NCI-H146 (cell line): Measurements from ENCODE around the gene IL23A.
A peak's percentile ranks its signal among the peaks of the same experiment; 100 is the strongest.
"Not testable (repeated sequence)": the region's sequence is repeated elsewhere in the genome, so short reads cannot be mapped to it uniquely, and the experiment has no call there.

Experiments used
- DNase-seq: peaks from one replicate; lab custom pipeline; 2025; lab: John Stamatoyannopoulos, UW

IL23A gene

DNA sequence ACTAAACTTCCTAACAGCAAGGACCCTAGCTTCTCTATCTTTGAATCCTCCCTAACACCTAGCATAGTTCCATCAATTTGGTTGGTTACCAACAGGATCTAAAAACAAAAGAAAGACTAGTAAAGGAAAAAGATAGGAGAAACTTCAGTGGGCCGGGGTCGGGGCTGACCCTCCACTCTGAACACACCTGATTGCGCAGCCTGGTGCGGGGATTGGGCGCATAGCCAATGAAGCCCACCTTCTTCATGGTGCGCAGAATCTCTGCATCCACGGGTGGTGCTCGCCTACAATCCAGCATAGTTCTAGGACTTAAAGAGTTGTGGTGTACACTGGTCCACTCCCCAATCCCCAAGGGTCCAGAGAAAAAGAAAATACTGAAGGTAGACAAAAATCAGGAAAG is 12.6 kb upstream of the IL23A start:
- no peak for DNase-seq

DNA sequence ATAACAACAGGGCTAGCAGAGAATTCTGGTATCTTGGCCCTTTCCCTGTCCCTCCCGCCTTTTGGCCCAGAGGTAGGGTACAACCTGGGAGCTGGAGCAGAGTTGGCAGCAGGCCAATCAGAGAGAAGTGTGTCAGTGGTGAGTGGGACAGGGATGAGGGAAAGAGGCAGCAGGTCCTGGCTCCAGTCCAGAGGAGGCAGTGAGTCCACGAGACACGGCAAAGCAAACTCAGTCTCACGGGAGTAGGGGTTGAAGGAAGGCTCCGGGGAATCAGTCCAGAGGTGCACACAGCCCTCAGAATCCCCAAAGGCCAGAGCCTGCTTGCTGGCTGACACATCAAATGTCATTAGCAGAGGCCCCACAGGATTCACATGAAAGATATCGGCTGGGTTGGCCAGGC is 12.2 kb upstream of the IL23A start:
- no peak for DNase-seq

DNA sequence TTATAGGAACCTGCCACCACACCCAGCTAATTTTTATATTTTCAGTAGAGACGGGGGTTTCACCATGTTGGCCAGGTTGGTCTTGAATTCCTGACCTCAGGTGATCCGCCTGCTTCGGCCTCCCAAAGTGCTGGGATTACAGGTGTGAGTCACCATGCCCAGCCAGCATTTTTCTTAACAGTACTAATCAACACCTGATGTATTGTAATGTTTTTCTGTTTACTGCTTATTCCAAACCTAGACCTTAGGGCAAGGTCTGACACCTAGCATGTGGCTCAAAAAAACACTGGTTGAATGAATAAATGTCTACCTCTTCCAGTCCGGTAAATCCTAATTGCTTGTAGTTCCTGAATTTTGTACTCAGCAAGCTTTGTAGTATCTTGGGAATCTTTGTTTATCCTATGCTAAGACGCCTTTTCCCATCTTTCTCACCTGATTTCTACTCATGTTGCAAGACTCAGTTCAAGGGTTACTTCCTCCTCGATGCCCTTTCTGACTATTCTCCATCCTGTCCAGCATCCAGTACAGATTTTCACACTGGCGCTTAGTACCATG is 7.7 kb upstream of the IL23A start:
- DNase-seq, result no peak

- peak; percentile 14 for DNase-seq
Measured at GRCh38 chr12:56332512-56333196, 6.0 kb upstream of the IL23A start.

GRCh38 chr12:56333197-56333678 is 5.4 kb upstream of the IL23A start:
- no peak for DNase-seq

- DNase-seq, result peak; percentile 99
Measured at GRCh38 chr12:56333679-56334489, 4.8 kb upstream of the IL23A start, which contains the start of gene PAN2. Gene PAN2 (minus strand): TSS chr12:56334000. CDS start chr12:56333094, 906 bp downstream.

DNA sequence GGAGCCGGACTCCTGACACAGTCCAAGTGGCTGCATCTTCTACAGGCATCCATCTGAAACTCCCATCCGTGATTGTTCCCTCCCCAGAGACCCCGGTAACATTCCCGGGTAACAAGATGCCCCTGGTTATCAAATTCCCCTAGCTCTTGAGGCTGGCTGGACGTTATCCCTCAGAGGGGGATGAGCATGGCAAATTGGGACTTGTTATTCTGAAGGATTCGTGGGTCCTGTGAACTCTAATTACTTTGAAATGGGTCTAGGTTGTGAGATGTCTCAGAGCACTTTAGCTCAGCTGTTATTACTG is 4.2 kb upstream of the IL23A start:
- no peak for DNase-seq

- not testable (repeated sequence) for DNase-seq
Measured at GRCh38 chr12:56335527-56335926, 3.2 kb upstream of the IL23A start.

DNA sequence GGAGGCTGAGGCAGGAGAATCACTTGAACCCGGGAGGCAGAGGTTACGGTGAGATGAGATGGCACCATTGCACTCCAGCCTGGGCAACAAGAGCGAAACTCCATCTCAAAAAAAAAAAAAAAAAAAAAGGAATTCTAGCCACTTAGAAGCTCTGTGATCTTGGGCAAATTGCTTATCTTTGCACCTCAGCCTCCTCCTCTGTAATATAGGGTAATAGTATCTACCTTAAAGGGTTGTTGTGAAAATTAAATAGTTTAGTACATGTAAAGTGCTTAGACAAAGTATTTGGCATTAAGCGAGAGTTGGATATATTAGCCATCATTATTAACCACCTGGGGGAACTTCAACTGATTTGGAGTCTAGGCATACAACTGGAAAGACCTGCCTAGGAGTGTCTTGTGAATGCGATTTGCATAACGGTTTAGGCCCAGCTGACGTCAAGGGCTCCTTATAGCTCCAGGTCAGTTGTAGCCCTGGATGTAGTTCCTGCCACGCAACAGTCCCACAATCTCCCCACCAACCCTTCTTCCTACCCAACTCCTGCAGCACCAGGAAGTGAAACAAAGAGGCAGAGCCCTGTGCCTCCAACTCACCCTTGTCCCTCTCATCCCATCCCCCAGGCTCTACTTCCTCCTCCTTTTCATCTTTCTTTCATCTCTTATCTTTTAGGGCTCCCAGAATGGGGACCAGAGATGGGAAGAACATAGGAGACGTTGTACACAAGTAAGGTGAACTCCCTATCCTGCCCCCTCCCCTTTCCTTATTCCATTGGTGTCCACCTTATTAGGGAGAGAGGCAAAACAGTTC is 2.1 kb upstream of the IL23A start:
- DNase-seq, result no peak

- DNase-seq, result no peak
Measured at GRCh38 chr12:56337753-56338251, 882 bp upstream of the IL23A start.

- DNase-seq, result no peak
Measured at GRCh38 chr12:56339158-56339422, 406 bp downstream of the IL23A start.

GRCh38 chr12:56341616-56342015 is 2.9 kb downstream of the IL23A start:
- DNase-seq, result no peak

- DNase-seq, result not testable (repeated sequence)
Measured at GRCh38 chr12:56342290-56342689, 3.6 kb downstream of the IL23A start.

DNA sequence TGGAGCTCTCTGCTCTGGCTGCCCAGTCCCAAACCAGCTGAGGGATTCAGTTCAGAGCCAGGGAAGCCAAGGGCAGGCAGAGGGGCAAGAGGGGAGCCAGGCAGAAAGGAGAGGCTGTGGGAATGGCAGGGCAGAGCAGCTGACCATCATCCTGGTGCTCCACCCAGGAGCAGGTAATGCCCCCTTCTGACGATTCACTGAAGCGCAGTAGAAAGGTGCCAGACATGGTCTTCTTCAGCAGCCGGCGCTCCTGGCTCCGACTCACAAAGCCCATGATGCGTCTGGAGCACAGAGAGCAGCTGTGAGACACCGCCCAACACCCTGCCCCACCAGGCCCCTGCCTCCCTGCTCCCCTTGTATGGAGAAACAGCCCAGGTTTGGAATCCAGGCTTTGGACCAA is 8.0 kb downstream of the IL23A start:
- DNase-seq, result no peak

GRCh38 chr12:56347255-56347654 is 8.6 kb downstream of the IL23A start:
- not testable (repeated sequence) for DNase-seq

DNA sequence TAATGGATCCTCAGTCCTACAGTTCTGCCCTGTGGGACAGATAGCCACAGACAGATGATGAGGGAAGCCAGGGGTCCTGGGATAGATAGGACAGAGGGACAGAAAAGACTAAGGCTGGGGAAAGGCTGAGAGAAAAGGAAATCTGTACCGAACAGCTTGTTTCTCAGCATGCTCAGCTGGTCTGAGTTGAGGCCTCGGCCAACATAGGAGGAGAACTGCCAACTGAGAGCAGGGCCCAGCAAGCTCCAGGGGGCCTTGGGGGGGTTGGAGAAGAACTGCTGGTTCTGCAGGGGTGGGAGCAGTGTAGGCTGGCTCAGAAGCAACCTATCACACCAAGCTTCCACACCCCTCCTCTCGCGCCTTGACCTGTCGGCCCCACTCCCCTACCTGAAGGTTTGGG is 10.1 kb downstream of the IL23A start:
- DNase-seq, result no peak

DNA sequence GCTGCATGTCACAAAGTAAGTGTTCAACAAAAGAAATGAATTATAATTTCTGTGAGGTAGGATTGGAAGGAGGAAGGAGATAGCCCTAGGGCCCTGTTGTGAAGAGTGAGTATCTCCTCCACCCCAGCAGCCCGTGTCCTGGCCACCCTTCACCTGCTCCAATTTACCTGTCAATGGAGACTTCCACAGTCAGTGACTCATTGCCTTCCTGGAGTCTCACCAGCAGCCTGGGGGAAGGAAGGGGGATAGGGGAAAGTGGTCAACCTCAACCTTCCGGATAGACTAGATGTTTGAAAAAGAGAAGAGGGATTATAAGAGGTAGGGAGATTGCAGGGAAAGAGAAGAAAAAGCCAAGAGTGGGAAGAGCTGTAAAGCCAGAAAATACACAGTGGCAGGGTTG is 12.0 kb downstream of the IL23A start:
- no peak for DNase-seq

- no peak for DNase-seq
Measured at GRCh38 chr12:56351325-56351724, 12.6 kb downstream of the IL23A start.

DNA sequence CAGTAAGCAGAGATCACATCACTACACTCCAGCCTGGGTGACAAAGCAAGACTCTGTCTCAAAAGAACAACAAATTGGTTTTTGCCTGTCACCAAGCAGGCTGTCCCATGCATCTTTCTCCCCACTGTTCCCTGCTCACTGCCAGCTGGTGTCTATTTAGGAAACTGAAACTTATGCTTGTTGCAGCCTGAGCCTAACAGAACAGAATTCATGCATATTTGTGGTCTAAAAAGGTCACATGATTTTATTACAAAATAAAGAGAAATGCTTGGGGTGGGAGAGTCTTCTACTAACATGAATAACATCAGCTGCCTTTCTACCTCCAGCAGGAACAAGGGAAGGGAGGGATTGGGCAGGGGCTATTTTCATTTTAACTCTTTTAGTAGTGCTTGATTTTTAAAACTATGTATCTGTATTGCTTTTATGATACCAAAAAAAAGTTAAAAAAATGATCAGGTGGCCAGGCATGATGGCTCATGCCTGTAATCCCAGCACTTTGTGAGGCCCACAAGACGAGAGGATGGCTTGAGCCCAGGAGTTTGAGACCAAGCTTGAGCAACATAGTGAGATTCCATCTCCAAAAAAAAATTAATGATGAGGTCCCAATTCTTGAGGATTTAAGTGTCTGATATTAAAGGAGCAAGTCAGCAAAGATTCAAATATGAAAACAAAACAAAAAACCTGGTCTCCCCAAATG is 20.3 kb downstream of the IL23A start:
- DNase-seq, result no peak

DNA sequence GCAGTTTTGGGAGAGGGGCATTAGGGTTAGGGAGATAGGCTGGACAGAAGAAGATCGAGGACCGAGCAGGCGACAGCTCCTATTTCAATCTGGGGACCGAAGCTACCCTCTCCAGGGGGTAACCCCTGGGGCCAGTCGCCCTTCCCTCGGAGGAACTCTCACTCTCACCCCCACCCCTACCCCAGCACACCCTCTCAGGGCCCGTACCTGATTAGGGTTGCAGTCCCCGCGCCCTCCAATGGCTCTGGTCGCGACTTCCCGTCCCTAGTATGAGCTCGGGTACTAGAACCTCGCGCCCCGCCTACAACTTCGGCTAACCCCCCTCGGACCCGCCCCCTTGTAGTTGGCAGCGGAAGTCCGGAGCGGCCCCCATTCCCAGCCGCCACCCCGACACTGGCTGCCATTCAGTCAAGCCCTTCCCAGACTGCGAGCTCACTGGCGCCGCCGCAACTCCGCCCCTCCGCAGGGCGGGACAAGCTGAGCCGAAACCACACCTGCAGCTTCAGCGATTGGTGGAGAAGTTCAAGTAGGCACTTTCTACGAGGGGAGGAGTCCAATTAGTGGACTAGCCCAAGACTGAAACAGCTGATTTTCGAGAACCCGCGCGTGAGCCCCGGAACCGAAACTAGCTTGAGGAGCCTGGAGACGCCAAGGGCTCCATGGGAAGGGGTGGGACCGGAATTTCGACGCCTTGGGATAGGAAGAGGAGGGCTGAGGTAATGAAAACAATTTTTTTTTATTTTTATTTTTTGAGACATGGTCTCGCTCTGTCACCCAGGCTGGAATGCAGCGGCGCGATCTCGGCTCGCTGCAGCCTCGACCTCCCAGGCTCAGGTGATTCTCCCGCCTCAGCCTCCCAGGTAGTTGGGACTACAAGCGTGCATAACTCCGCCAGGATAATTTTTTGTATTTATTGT is 21.4 kb downstream of the IL23A start, which contains the start of gene STAT2:
Gene STAT2, minus strand, starts transcription at position 257 of the 917 bp plus-strand sequence. CDS start 3,536 bp downstream, outside the sequence.
- DNase-seq, result peak; percentile 99
